ENCODE measurements around the gene LHPP. TPM values are rescaled to one million over a fixed set of nuclear protein-coding genes. Genes with fewer than 3 reads are reported as not detected.

LHPP gene
- polyA plus RNA-seq, 3 donors from 2014 or later, result 10.1 to 15.3 (median 14.2) TPM

DNA sequence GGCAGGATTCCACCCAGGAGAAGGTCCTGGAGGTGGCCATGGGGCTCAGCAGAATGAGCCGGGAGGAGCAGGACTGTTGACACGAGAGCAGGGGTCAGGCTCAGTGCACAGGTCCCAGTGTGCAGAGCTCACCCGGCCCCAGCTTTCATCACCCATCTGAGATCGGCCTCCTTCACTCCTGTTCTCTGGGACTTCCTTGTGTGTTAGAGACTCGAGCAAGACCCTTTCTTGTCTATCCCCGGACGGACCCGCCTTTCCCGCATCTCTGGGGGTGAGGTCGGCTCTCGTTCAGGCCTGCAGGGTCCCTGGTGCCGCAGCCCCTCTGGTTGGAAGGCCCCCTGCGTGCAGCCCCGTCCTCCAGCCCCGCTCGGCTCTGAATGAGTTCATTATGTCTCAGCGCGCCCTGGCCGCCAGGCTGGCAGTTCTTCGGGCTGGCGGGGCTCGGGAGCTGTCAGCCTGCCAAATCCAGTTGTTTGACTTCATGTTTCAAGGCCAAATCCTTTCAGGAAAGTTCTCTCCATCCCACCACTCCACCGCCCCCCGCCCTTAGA lies 127.9 kb downstream of the LHPP start:
- Mint-ChIP-seq H3K36me3 (peaks cover 0 to 8% (median 0%) of the 10 kb centered on the region in 3 donors), H3K27me3 (ENCODE audit: low read depth in 3 of 3) (peaks cover 4 to 37% (median 25%) of the 10 kb centered on the region in 3 donors), H3K4me3 (no peak overlapping the region), H3K4me1 (peaks cover 9 to 10% of the 10 kb centered on the region in 2 donors), H3K27ac (no peak overlapping the region), H3K9me3 (peaks cover 0 to 6% (median 0%) of the 10 kb centered on the region in 6 donors)
- DNase-seq, result no peak

DNA sequence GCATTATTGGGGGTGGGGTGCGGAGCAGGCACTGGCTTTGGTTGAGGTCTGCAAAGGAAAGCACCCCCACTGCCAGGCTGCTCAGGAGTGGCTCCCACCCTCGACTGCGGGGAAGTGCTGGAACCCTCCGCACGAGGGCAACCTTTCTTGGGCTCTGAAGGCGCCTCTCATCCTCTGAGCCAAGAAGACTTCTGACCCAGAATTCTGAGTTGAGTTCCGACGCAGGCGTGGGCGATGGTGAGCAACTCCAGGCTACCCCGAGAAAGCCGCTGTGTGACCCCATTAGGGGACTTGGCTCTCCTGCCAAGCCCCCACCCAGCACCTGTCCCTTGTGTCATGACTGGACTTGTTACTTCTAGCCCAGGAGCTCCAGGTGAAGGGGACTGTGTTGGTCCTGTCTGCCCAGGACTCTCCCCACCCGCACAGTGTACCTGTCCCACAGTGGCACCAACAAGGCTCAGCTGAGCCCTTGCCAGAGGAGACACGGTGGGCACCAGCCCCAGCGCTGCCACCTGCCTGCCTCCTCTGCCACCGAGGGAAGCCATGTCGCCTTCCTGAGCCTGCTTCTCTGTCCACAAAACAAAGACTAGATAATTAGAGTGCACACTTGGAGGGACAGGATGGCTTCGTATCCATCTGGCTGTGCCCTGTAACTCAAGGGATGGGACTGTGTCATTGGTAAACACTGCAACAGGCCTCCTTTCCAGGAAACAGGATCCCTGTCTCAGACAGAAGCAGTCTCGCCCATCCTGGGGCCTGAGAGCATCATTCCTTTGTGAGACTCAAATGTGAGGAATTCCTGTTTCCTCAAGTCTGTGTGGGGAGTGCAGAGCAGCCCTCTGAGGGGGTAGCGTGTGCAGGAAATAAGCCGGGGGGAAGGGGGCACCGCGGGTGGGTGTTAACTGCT lies 128.8 kb downstream of the LHPP start:
- H3K4me1 Mint-ChIP-seq, result peaks cover 9 to 10% of the 10 kb centered on the region in 2 donors
- no peak for DNase-seq
- peaks cover 0 to 6% (median 0%) of the 10 kb centered on the region in 6 donors for H3K9me3 Mint-ChIP-seq
- peaks cover 0 to 8% (median 0%) of the 10 kb centered on the region in 3 donors for H3K36me3 Mint-ChIP-seq
- H3K27ac Mint-ChIP-seq, result no peak overlapping the region
- H3K4me3 Mint-ChIP-seq, result no peak overlapping the region
- H3K27me3 Mint-ChIP-seq (ENCODE audit: low read depth in 3 of 3), result peaks cover 4 to 38% (median 28%) of the 10 kb centered on the region in 3 donors

DNA sequence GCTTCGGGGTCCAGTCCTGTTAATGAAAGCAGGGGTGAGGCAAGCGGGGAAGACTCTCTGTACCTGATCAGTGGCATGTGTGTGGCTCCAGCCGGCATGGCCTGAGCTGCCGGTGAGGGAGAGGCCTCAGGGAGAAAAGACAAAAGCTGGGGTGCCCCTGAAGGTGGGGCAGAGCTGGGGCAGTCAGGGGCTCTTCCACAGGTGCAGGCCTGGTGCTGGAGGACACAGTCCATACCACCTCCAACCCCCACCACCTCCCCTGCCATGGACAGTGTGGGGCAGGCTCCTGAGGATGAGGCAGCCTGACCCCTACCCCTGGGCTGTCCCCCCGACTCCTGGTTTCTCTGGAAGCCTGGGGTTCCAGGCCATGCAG lies 129.5 kb downstream of the LHPP start:
- Mint-ChIP-seq H3K27ac (peak overlapping the region in 1 of 6 donors; percentile 53), H3K4me3 (no peak overlapping the region), H3K36me3 (peaks cover 0 to 8% (median 0%) of the 10 kb centered on the region in 3 donors), H3K4me1 (peaks cover 9 to 10% of the 10 kb centered on the region in 2 donors), H3K9me3 (peaks cover 0 to 6% (median 0%) of the 10 kb centered on the region in 6 donors), H3K27me3 (ENCODE audit: low read depth in 3 of 3) (peaks cover 4 to 41% (median 33%) of the 10 kb centered on the region in 3 donors)
- DNase-seq, result no peak

DNA sequence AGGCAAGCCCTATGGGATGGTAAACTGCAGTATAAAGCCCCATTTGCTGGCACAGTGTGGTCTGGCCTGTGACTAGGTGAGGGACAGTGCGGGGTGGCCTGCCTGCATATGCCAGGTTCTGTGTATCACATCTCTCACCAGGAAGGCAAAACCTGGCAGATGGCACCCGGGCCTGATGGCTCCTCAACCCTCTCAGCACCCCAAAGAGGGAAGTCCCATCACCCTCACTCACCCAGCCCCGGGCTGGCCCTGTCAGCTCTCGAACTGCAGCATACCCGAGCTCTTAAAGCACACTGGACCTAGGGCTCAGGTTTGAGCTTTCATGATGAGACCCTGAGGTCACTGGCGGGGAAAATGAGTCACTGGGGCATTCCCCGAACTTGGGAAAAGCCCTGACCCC lies 130.5 kb downstream of the LHPP start:
- Mint-ChIP-seq H3K4me1 (peaks cover 0 to 2% of the 10 kb centered on the region in 2 donors), H3K4me3 (no peak overlapping the region), H3K27me3 (ENCODE audit: low read depth in 3 of 3) (peaks cover 4 to 36% (median 35%) of the 10 kb centered on the region in 3 donors), H3K27ac (no peak overlapping the region), H3K9me3 (peaks cover 0 to 6% (median 0%) of the 10 kb centered on the region in 6 donors), H3K36me3 (peaks cover 0 to 8% (median 0%) of the 10 kb centered on the region in 3 donors)
- DNase-seq, result no peak

DNA sequence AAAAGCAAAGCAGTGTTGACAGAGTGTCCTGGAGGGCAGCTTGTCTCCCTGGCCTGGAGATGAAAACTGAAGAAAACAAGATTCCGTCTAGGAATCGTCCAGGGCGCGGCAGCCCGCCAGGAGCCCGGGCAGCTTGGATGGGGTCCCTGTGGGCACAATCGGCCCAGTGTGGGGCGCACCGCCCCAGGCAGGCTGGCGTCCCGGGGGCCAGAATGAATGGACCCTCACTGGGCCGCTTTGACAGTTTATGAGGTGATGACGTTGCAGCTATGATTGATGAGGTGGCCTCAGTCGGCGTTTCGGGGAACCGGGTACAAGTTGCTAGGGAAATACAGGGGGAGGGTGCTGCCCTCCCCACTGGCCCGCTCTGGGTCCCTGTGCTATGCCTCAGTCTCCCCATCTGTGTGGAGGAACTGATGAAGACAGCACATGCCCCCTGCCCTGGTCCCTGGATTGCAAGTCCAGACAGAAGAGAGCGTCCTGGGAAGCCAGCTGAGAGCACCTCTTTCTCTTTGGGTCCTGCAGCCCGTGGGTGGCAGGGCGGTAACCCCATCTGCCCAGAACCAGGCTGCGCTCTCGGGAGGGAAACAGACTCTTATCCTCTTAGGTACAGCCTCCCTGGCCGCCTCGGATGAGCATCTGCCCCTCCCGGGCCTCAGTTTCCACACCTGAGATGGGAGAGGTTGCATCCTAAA lies 131.3 kb downstream of the LHPP start:
- H3K27ac Mint-ChIP-seq, result no peak overlapping the region
- H3K4me1 Mint-ChIP-seq, result no peaks in the 10 kb centered on the region
- peaks cover 0 to 8% (median 0%) of the 10 kb centered on the region in 3 donors for H3K36me3 Mint-ChIP-seq
- H3K9me3 Mint-ChIP-seq, result peaks cover 0 to 6% (median 0%) of the 10 kb centered on the region in 6 donors
- H3K27me3 Mint-ChIP-seq (ENCODE audit: low read depth in 3 of 3), result peaks cover 4 to 36% (median 35%) of the 10 kb centered on the region in 3 donors
- H3K4me3 Mint-ChIP-seq, result no peak overlapping the region
- DNase-seq, result no peak

DNA sequence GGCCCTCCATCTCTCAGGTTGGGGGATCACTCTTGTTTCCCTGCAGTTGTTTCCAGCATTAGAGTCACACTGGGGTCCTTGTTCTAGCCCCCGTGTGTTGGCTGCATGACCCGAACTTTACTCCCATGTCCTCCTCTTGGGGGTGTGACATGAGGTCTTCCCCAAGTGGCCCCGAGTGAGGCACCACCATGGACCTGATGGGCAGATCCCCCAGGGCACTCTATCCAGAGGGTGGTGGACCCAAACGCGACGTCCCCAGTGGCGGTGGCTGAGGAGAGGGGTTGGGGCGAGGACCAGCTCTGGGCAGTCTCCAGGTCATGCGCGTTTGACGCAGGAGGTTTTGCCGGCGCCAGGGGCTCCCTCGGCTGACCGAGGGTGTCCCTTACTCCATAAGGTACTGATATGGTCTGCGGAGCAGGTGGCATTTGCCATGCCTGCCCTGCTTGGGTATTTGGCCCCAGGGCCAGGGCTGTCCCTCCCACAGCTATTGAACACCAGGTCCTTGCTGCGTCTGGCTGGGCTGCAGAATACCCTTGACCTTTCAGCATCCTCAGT lies 131.9 kb downstream of the LHPP start:
- no peak for DNase-seq
- H3K4me1 Mint-ChIP-seq, result no peaks in the 10 kb centered on the region
- no peak overlapping the region for H3K4me3 Mint-ChIP-seq
- no peak overlapping the region for H3K27ac Mint-ChIP-seq
- peaks cover 0 to 4% (median 0%) of the 10 kb centered on the region in 6 donors for H3K9me3 Mint-ChIP-seq
- H3K27me3 Mint-ChIP-seq (ENCODE audit: low read depth in 3 of 3), result peaks cover 5 to 33% (median 31%) of the 10 kb centered on the region in 3 donors
- peaks cover 0 to 8% (median 0%) of the 10 kb centered on the region in 3 donors for H3K36me3 Mint-ChIP-seq

DNA sequence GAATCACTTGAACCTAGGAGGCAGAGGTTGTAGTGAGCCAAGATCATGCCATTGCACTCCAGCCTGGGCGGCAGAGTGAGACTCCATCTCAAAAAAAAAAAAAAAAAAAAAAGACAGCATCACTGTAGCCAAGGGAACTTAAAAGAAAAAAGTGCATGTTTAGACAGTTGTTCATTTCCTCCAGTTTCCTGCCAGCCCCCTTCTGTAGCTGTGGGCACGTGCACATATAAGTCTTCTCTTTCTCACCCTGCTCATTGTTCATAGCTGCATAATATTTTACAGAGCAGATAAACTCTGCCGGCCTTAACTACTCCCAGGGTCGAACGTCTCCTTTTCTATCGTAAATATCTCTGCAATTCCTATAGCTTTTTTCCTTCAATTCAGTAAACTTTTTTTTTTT lies 132.6 kb downstream of the LHPP start:
- Mint-ChIP-seq H3K27me3 (ENCODE audit: low read depth in 3 of 3) (peaks cover 7 to 34% (median 33%) of the 10 kb centered on the region in 3 donors), H3K36me3 (peaks cover 0 to 8% (median 0%) of the 10 kb centered on the region in 3 donors), H3K9me3 (peaks cover 0 to 4% (median 0%) of the 10 kb centered on the region in 6 donors), H3K4me1 (no peaks in the 10 kb centered on the region), H3K4me3 (no peak overlapping the region), H3K27ac (peak overlapping the region in 1 of 6 donors; percentile 40)
- DNase-seq, result no peak

DNA sequence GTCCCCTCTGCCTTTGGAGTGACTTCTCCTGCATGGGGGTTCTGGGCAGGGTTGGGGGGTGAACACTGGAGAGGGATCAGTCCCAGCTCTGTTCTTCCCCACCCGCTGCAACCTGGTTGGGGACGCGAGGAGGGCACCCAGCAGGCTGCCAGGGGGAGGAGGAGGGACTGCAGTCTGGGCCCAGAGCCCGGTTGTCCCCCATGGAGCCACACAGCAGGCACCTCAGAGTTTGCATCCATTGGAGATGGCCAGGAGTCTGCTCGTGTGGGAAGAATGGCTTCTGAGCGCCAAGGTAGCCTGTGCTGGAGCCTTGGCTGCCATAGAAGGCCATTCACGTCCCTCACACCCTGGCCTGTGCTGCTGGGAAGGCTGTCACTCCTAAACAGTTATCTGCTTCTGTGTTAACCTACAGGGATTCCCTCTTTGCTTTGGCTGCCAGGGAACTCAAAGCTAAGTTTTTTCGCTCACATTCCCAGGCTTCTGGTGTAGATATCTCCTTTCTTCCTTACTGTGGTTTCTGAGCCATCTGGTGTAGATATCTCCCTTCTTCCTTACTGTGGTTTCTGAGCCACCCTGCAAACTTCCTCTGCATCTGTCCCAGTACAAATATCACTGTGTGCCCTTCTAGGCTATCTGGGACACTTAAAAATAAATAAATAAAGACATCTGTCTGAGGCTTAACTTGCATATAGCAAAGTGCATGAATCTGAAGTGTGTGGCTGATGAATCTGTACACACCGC lies 133.7 kb downstream of the LHPP start:
- no peak overlapping the region for H3K4me3 Mint-ChIP-seq
- peak overlapping the region in 1 of 6 donors; percentile 29 for H3K27ac Mint-ChIP-seq
- DNase-seq, result no peak
- H3K9me3 Mint-ChIP-seq, result peaks cover 0 to 4% (median 0%) of the 10 kb centered on the region in 6 donors
- no peaks in the 10 kb centered on the region for H3K4me1 Mint-ChIP-seq
- peaks cover 7 to 37% (median 33%) of the 10 kb centered on the region in 3 donors for H3K27me3 Mint-ChIP-seq (ENCODE audit: low read depth in 3 of 3)
- H3K36me3 Mint-ChIP-seq, result peaks cover 0 to 8% (median 0%) of the 10 kb centered on the region in 3 donors

DNA sequence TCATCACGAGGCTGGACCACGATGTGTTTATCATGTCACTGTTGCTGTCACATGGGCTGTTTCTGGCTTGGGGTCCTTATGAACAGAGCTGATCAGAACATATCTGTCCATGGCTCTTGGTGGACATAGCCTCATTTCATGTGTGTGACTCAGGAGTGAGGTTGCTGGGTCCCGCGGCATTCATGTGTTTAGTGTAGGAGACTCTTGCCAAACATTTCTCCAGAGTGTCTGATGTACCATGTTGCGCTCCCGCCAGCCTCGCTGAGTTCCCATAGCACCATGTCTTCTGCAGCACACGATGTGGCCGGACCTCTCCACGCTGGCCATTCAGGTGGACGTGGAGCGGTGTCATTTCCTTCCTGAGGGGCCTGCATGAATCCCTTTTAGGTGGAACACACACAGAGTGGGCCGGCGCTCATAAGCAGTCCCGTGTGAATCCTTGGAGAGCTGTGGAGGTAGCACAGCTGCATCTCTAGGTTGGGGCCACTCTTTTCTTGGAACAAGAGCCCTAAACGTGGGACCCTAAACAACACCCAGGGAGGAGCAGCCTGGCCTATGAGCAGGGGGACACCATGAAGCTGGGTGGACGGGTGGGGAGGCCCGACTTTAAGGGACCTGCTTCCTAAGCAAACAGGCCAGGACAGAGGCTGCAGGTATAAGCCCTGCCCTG lies 134.6 kb downstream of the LHPP start:
- Mint-ChIP-seq H3K4me3 (no peak overlapping the region), H3K27me3 (ENCODE audit: low read depth in 3 of 3) (peaks cover 5 to 39% (median 34%) of the 10 kb centered on the region in 3 donors), H3K9me3 (peaks cover 0 to 4% (median 0%) of the 10 kb centered on the region in 6 donors), H3K36me3 (peaks cover 0 to 8% (median 0%) of the 10 kb centered on the region in 3 donors), H3K27ac (no peak overlapping the region), H3K4me1 (peaks cover 3 to 7% of the 10 kb centered on the region in 2 donors)
- no peak for DNase-seq

DNA sequence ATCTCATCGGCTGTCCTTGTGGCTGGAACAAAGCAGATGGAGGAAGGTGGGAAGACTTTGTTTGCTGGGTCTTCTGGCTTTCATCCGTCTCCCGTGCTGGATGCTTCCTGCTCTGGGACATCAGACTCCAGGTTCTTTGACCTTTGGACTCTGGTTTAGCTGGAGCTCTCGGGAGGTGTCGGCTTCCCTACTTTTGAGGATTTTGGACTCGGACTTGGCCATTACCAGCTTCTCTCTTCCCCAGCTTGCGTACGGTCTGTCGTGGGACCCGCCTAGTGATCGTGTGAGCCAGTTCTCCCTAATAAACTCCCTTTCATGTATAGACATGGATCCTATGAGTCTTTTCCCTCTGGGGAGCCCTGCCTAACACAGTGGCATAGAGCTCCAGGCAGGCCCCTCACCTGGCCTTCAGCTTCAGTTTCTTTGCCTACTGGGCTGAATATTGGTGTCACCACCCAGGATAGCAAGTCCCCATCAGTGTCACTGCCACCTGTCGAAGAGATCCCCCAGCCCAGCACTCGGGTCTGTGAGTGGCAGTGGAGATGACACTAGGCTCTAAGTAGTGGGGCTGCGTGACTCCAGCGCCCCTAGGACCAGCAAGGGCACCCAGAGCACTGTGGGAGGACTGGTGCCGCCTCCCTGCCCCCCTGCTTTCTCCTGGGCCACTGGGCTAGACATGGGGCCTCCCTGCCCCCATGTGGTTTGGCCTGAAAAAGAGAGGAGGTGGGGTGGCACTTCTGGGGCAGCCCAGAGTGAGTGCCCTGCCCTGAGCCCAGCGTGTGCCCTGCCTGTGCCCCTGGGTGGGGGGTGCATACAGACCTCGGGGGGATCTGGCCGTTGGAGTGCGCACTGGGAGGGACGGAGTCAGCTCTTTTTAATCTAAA lies 135.6 kb downstream of the LHPP start:
- Mint-ChIP-seq H3K4me1 (peaks cover 5 to 8% of the 10 kb centered on the region in 2 donors), H3K27me3 (ENCODE audit: low read depth in 3 of 3) (peaks cover 6 to 39% (median 38%) of the 10 kb centered on the region in 3 donors), H3K4me3 (no peak overlapping the region), H3K36me3 (no peaks in the 10 kb centered on the region), H3K27ac (peak overlapping the region in 1 of 6 donors; percentile 35), H3K9me3 (peaks cover 0 to 4% (median 0%) of the 10 kb centered on the region in 6 donors)
- no peak for DNase-seq

DNA sequence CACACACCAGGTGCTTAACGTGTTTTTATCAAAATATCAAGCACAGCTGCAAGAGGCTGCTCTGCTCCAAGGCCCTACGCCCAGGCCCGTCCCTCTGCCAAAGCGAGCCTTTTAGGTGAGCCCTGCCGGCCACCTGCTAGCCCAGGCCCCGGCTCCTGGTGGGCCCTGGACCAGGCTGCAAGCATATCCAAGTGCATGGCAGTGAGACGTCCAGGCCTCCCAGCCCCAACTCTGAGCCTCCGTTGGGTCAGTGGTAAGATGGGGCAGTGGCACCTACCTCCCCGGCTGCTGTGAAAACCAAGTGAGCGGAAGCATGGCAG lies 136.2 kb downstream of the LHPP start:
- H3K36me3 Mint-ChIP-seq, result no peaks in the 10 kb centered on the region
- no peak overlapping the region for H3K4me3 Mint-ChIP-seq
- H3K4me1 Mint-ChIP-seq, result peaks cover 5 to 8% of the 10 kb centered on the region in 2 donors
- H3K27me3 Mint-ChIP-seq (ENCODE audit: low read depth in 3 of 3), result peaks cover 8 to 41% (median 37%) of the 10 kb centered on the region in 3 donors
- H3K27ac Mint-ChIP-seq, result no peak overlapping the region
- peaks cover 0 to 2% (median 0%) of the 10 kb centered on the region in 6 donors for H3K9me3 Mint-ChIP-seq
- no peak for DNase-seq

DNA sequence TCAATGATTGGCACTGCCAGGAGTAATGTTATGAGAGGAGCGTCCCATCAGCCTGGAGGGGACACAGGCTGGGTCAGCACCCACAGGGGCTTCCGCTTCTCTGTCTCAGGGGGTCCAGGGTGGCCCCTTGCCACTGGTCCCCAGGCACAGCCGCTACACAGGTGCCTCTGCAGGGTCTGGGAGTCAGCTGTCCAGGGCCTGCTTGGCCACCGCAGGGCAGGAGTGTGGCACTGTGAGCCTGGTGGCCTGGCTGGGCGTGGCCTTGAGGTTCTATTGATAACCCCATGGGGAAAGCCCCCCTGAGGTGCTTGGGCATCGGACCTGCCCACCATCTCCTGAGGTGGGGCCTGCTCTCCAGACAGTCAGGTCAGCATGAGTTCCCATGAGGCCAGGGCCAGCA lies 136.6 kb downstream of the LHPP start:
- Mint-ChIP-seq H3K27me3 (ENCODE audit: low read depth in 3 of 3) (peaks cover 8 to 42% (median 37%) of the 10 kb centered on the region in 3 donors), H3K4me3 (peak overlapping the region in 1 of 5 donors; percentile 54), H3K9me3 (peaks cover 0 to 2% (median 0%) of the 10 kb centered on the region in 6 donors), H3K27ac (no peak overlapping the region), H3K36me3 (no peaks in the 10 kb centered on the region), H3K4me1 (peaks cover 5 to 8% of the 10 kb centered on the region in 2 donors)
- DNase-seq, result no peak

All from immature natural killer cell (primary cell).